ENCODE results near the gene SLC9A5. TPM values are rescaled to one million over a fixed set of nuclear protein-coding genes. Genes with fewer than 3 reads are reported as not detected.
A peak's percentile ranks its signal among the peaks of the same experiment; 100 is the strongest.

SLC9A5 gene
- total RNA-seq, 2 donors from 2014 or later, result 3.5 to 15.7 TPM

DNA sequence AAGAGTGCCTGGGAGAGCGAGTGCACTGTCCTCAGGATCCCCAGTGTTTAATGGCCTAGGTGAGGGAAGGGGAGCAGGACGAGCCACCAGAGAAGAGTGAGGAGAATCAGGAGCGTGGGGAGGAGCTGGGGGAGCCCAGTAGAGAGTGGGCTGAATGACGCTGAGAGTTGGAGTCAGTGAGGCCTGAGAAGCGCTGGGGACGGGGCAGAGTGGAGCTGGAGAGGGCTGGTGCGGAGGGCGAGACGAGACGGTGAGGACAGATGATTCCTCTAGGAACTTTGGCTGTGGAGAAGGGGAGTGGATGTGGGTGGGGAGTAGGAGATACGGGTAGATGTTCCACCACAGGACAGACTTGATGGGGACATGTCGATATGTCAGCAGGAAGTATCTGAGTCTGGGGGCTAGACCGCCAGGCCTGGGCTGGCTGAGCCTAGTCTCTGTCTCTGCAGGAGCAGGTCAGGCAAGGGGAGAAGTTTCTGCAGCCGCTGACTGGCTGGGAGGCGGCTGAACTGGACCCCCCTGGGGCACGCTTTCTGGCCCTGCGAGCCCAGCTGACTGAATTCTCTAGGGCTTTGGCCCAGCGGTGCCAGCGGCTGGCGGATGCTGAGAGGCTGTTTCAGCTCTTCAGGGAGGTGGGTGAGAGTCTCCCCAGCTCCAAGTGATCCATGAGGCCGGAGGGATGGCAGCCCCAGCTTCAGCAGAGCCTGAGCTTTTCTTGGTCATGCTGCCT, 35.2 kb downstream of the SLC9A5 start:
- Mint-ChIP-seq H3K4me1 (no peaks in the 10 kb centered on the region), H3K9me3 (no peaks in the 10 kb centered on the region), H3K27me3 (no peaks in the 10 kb centered on the region), H3K36me3 (ENCODE audit: low read depth) (no peaks in the 10 kb centered on the region), H3K27ac (peak overlapping the region; percentile 22), H3K4me3 (no peak overlapping the region)
- no peak for ATAC-seq (replicated peaks)

DNA sequence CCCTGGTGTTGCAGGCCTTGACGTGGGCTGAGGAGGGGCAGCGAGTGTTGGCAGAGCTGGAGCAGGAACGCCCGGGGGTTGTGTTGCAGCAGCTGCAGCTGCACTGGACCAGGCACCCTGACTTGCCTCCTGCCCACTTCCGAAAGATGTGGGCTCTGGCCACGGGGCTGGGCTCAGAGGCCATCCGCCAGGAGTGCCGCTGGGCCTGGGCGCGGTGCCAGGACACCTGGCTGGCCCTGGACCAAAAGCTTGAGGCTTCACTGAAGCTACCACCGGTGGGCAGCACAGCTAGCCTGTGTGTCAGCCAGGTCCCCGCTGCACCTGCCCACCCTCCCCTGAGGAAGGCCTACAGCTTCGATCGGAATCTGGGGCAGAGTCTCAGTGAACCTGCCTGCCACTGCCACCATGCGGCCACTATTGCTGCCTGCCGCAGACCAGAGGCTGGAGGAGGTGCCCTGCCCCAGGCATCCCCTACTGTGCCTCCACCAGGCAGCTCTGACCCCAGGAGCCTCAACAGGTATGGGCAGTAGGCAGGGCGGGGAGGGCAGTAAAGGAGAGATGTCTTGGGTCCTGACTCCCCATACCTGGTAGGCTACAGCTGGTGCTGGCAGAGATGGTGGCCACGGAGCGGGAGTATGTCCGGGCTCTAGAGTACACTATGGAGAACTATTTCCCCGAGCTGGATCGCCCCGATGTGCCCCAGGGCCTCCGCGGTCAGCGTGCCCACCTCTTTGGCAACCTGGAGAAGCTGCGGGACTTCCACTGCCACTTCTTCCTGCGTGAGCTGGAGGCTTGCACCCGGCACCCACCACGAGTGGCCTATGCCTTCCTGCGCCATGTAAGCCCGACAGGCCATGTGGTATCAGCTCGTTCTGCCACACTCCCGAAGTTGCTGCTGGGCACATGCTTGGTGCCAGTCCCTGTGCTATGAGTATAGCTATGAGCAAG, 36.2 kb downstream of the SLC9A5 start:
- no peak overlapping the region for H3K4me3 Mint-ChIP-seq
- H3K9me3 Mint-ChIP-seq, result no peaks in the 10 kb centered on the region
- H3K36me3 Mint-ChIP-seq (ENCODE audit: low read depth), result no peaks in the 10 kb centered on the region
- no peaks in the 10 kb centered on the region for H3K27me3 Mint-ChIP-seq
- no peak for ATAC-seq (replicated peaks)
- H3K4me1 Mint-ChIP-seq, result no peaks in the 10 kb centered on the region
- H3K27ac Mint-ChIP-seq, result peak overlapping the region; percentile 3

DNA sequence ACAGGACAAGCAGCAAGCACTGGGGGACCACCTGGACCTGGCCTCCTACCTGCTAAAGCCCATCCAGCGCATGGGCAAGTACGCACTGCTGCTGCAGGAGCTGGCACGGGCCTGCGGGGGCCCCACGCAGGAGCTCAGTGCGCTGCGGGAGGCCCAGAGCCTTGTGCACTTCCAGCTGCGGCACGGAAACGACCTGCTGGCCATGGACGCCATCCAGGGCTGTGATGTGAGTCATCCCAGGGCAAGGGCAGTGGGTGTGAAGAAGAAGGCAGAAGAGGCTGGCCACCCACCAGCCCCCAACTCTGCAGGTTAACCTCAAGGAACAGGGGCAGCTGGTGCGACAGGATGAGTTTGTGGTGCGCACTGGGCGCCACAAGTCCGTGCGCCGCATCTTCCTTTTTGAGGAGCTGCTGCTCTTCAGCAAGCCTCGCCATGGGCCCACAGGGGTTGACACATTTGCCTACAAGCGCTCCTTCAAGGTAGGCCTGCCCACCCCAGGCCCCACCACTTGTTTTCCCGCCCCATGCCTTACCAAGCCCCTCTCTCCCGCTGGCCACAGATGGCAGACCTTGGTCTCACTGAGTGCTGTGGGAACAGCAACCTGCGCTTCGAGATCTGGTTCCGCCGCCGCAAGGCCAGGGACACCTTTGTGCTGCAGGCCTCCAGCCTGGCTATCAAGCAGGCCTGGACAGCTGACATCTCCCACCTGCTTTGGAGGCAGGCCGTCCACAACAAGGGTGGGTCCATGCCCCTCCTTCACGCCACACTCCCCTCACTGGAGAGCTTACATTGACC, 37.9 kb downstream of the SLC9A5 start:
- ATAC-seq (replicated peaks), result no peak
- no peaks in the 10 kb centered on the region for H3K4me1 Mint-ChIP-seq
- H3K36me3 Mint-ChIP-seq (ENCODE audit: low read depth), result no peaks in the 10 kb centered on the region
- H3K9me3 Mint-ChIP-seq, result no peaks in the 10 kb centered on the region
- H3K27ac Mint-ChIP-seq, result peak overlapping the region; percentile 29
- no peaks in the 10 kb centered on the region for H3K27me3 Mint-ChIP-seq
- no peak overlapping the region for H3K4me3 Mint-ChIP-seq

DNA sequence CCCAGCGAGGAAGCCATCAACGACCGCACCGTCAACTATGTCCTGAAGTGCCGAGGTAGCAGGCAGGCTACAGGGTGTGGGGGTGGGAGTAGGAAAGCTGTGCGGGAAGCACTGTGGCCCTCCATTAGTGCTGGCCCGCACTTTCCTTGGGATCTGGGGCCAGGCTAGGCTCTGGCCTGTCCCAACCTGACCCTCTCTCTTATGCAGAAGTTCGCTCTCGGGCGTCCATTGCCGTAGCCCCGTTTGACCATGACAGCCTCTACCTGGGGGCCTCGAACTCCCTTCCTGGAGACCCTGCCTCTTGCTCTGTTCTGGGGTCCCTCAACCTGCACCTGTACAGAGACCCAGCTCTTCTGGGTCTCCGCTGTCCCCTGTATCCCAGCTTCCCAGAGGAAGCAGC, 39.2 kb downstream of the SLC9A5 start:
- H3K36me3 Mint-ChIP-seq (ENCODE audit: low read depth), result no peaks in the 10 kb centered on the region
- H3K4me3 Mint-ChIP-seq, result no peak overlapping the region
- ATAC-seq (replicated peaks), result no peak
- no peaks in the 10 kb centered on the region for H3K27me3 Mint-ChIP-seq
- no peaks in the 10 kb centered on the region for H3K4me1 Mint-ChIP-seq
- H3K9me3 Mint-ChIP-seq, result no peaks in the 10 kb centered on the region
- no peak overlapping the region for H3K27ac Mint-ChIP-seq

DNA sequence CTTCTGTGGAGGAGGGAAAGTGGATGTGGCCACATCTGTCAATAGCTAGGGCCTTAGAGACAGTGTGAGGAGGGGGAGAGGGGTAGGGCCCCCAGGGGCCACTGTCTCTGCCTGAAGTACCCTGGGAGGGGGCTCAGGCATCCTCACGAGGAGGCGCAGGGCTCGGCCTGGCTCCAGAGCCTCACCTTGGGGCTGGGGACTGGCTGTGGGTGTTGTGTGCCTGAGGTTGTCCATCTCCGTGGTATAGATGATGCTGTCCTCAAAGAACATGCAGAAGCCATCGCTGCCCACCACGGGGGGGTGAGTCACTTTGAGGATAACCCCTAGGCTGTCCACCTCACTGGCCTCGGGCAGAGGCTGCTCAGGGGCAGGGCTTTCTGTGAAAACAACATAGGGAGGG, 42.7 kb downstream of the SLC9A5 start:
- Mint-ChIP-seq H3K4me3 (no peak overlapping the region), H3K36me3 (ENCODE audit: low read depth) (no peaks in the 10 kb centered on the region), H3K27me3 (no peaks in the 10 kb centered on the region), H3K9me3 (no peaks in the 10 kb centered on the region), H3K27ac (no peak overlapping the region), H3K4me1 (no peaks in the 10 kb centered on the region)
- ATAC-seq (replicated peaks), result no peak

DNA sequence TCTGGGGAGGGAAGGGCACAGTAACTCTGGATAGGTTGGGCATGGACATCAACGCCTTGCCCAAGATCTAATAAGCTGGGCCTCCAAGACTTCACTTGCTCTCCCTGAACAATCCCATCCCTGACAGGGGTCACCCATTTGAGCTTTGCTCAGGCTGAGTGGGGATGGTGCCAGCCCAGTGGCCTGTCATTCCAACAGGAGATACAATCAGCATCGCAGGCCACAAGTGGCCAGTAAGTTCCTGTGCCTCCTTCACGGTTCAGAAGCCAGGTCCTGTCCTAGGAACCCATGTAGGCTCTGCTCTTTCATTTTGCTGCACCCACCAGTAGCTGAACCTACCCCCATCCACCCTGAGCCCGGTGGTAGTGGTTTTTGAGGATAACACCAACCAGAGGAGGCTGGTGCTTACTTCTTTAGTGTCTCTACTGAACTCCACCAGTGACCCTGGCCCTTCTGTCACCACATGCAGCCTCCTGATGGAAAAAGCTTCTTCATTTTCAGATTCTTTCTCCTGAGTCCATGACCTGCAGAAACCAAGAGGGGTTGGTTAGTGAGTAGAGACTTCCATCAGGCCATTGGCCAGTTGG, 45.5 kb downstream of the SLC9A5 start:
- H3K4me1 Mint-ChIP-seq, result no peaks in the 10 kb centered on the region
- H3K9me3 Mint-ChIP-seq, result no peaks in the 10 kb centered on the region
- H3K27ac Mint-ChIP-seq, result no peak overlapping the region
- no peaks in the 10 kb centered on the region for H3K36me3 Mint-ChIP-seq (ENCODE audit: low read depth)
- H3K27me3 Mint-ChIP-seq, result no peaks in the 10 kb centered on the region
- ATAC-seq (replicated peaks), result no peak
- H3K4me3 Mint-ChIP-seq, result no peak overlapping the region

DNA sequence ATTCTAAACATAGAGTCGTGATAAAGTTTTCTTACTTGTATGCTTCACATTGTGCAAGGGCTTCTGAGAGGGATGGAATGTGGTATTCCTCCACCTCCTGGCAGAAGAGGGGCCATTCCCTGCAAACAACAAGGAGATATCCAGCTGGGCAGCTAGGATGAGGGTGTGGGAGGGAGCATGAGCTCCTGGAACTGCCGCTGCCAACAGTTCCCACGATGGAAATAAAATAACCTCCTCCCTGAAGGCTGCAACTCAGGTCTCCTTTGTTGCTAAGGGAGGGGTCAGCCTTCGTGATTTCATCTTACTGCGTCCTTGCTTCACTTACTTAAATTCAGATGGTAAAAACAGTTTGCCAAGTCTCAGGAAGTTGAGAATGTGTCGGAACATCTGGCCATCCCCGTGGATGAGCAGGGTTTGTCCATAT, 46.2 kb downstream of the SLC9A5 start:
- Mint-ChIP-seq H3K4me3 (no peak overlapping the region), H3K36me3 (ENCODE audit: low read depth) (no peaks in the 10 kb centered on the region), H3K27me3 (no peaks in the 10 kb centered on the region), H3K27ac (no peak overlapping the region), H3K4me1 (no peaks in the 10 kb centered on the region), H3K9me3 (no peaks in the 10 kb centered on the region)
- ATAC-seq (replicated peaks), result no peak

DNA sequence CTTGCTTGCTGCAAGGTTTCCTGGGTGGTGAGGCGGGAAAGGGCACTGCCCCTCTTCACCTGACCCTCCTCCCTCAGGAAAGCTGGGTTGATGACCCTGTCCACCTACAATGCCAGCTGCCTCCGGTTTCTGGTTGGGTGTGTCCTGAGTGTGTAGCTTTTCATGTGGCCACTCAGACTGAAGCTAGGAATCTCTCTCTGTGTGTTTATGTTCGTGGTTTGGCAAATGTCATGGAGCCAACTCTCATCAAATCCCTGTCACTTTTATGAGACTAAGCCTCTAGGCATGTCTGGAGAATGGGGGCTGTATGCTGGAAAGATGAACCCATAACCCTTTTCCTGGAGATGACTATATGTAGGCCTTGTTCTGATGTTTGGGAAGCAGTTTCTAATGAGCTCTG, 47.6 kb downstream of the SLC9A5 start:
- Mint-ChIP-seq H3K27me3 (peaks cover 3% of the 10 kb centered on the region), H3K9me3 (no peaks in the 10 kb centered on the region), H3K36me3 (ENCODE audit: low read depth) (no peaks in the 10 kb centered on the region), H3K4me3 (no peak overlapping the region), H3K27ac (no peak overlapping the region), H3K4me1 (no peaks in the 10 kb centered on the region)
- no peak for ATAC-seq (replicated peaks)

DNA sequence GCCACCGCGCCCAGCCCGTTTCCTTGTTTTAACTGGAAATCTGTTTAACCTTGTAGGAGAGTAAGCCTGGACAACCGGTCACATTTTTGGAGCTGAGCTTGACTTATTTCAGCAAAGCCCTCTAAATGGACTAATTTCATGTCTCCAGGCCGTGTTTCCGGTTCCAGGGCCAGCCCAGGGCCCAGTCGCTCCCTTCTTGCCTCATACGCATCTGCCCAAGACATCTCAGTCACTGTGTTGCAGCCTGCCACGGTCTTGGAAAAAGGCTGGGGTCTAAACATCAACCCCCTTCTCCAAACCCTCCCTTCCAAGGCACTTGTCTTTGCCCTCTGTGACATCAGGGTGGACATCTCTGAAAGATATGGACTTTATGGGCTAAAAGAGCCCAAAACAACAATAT, 49.5 kb downstream of the SLC9A5 start:
- Mint-ChIP-seq H3K9me3 (no peaks in the 10 kb centered on the region), H3K36me3 (ENCODE audit: low read depth) (no peaks in the 10 kb centered on the region), H3K4me1 (no peaks in the 10 kb centered on the region), H3K4me3 (no peak overlapping the region), H3K27ac (no peak overlapping the region), H3K27me3 (peaks cover 3% of the 10 kb centered on the region)
- no peak for ATAC-seq (replicated peaks)

DNA sequence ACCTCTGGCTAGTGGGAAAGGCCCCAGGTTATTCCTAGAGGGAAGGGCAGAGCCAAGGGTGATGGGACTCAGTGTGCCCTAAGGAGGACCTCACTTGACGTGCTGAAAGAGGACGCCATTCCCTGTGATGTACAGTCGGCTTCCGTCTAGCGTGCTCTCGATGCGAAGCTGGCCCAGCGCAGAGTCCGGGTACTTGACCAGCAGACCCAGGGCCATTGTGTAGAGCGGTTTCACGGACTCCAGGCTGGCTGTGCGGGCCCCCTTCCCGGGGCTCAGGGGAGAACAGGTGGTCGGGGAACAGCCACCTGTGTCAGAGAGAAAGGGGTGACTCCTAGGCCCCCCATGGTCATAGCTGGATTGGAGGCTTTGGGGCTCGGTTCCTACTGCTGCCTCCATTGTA, 50.5 kb downstream of the SLC9A5 start:
- H3K9me3 Mint-ChIP-seq, result no peaks in the 10 kb centered on the region

DNA sequence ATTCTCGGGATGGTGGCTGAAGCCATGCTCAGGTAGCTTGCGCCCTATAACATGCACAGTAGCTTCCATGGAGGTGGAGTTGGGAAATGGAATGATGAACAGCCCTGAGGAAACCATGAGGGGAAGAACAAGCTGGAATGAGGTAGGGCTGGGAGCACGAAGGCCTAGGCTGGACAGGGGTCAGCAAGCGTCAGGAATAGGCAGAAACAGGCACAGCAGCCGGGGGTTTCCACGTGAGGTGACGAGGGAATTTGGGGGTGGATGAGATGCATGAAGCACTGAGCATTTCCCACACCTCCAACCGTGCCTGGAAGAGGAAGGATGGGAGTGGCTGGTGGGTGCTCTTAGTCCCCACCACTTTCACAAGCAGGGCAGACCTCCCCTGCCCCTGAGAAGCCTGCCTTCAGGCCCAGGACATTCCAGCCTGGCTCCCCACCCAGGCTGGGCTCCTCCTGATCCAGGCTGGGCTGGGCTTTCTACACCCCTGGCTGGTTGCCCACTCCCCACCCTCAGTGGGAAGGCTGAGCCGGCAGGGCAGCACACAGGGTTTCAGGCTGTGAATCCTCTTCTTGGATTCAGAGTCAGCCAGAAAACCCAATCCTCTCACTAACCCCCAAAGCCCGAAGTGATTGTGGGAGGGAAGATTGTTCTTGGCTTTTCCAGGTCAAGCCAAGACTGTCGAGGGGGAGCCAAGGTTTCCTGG, 52.5 kb downstream of the SLC9A5 start:
- no peak for ATAC-seq (replicated peaks)
- no peak overlapping the region for H3K4me3 Mint-ChIP-seq
- H3K36me3 Mint-ChIP-seq (ENCODE audit: low read depth), result no peaks in the 10 kb centered on the region
- H3K9me3 Mint-ChIP-seq, result no peaks in the 10 kb centered on the region
- peak overlapping the region; percentile 66 for H3K27ac Mint-ChIP-seq
- no peaks in the 10 kb centered on the region for H3K4me1 Mint-ChIP-seq
- H3K27me3 Mint-ChIP-seq, result peaks cover 3% of the 10 kb centered on the region

More for the DNA sequence above, 50.5 kb downstream of the SLC9A5 start:
- no peak overlapping the region for H3K27ac Mint-ChIP-seq
- H3K27me3 Mint-ChIP-seq, result peaks cover 3% of the 10 kb centered on the region
- no peaks in the 10 kb centered on the region for H3K4me1 Mint-ChIP-seq
- no peak for ATAC-seq (replicated peaks)
- no peaks in the 10 kb centered on the region for H3K36me3 Mint-ChIP-seq (ENCODE audit: low read depth)
- H3K4me3 Mint-ChIP-seq, result no peak overlapping the region

DNA sequence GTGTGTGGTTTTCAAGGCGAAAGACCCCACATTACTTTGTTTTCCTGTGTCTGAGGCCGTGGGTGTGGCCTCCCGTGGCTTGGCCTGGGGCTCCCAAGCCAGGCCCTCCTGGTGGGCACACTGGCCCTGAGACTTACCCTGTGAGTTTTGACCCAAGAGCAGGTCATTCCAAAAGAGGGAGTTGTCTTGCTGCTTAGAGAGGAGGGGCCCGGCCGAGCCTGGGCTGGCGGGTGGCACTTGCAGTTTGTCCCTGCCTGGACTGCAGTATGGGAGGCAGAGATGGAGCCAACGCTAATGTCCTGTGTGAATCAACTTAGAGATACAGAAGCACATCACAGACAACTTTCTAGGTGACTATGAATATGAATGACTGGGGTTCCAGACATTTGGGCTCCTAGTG, 53.3 kb downstream of the SLC9A5 start:
- ATAC-seq (replicated peaks), result no peak
- H3K36me3 Mint-ChIP-seq (ENCODE audit: low read depth), result no peaks in the 10 kb centered on the region
- no peak overlapping the region for H3K4me3 Mint-ChIP-seq
- H3K9me3 Mint-ChIP-seq, result no peaks in the 10 kb centered on the region
- H3K27me3 Mint-ChIP-seq, result peaks cover 3% of the 10 kb centered on the region
- no peaks in the 10 kb centered on the region for H3K4me1 Mint-ChIP-seq
- peak overlapping the region; percentile 66 for H3K27ac Mint-ChIP-seq

DNA sequence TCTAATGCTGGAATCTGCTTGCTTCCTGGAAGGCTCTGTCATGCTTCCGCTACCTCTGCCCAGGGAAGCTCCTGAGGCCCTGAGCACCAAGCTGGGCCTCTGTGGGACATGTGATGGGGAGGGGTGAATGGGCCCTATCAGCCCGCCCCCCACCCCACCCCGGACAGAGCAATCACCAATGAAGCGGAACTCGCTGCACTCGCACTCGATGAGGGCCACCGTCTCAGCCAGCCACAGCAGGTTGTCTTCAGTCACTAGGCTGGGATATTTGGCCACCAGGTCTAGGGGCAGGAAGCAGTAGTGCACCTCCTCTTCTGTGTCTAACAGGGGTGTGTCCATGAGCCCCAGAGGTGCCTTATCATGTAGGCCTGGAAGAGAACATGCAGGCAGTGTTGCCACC, 54.2 kb downstream of the SLC9A5 start:
- Mint-ChIP-seq H3K36me3 (ENCODE audit: low read depth) (no peaks in the 10 kb centered on the region), H3K27ac (peak overlapping the region; percentile 26), H3K4me1 (no peaks in the 10 kb centered on the region), H3K4me3 (no peak overlapping the region), H3K9me3 (no peaks in the 10 kb centered on the region), H3K27me3 (peaks cover 3% of the 10 kb centered on the region)
- ATAC-seq (replicated peaks), result no peak

DNA sequence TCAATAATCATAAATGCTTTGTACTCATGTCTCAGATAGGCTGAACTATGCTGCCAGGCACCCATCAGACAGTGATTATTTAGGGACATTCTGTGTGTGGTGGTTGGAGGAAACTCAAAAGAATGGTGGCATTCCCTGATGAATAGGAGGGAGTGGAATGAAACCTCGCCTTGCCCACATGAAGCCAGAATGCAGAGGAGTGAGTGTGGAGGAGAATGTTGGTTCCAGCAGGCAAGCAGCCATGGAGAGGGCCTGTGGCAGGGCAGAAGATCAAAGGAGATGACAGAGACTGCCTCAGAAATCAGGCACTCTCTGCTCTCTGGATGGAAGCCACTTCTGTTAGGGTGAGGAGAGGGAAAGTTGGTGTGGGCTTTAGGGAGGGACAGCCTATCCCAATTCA, 55.2 kb downstream of the SLC9A5 start:
- H3K27me3 Mint-ChIP-seq, result peaks cover 6% of the 10 kb centered on the region
- no peak for ATAC-seq (replicated peaks)

More for the DNA sequence above, 55.2 kb downstream of the SLC9A5 start:
- Mint-ChIP-seq H3K9me3 (no peaks in the 10 kb centered on the region), H3K4me1 (peaks cover 5% of the 10 kb centered on the region), H3K36me3 (ENCODE audit: low read depth) (no peaks in the 10 kb centered on the region), H3K27ac (peak overlapping the region; percentile 26), H3K4me3 (no peak overlapping the region)
